ENCODE data around the gene TSKU.

DNA sequence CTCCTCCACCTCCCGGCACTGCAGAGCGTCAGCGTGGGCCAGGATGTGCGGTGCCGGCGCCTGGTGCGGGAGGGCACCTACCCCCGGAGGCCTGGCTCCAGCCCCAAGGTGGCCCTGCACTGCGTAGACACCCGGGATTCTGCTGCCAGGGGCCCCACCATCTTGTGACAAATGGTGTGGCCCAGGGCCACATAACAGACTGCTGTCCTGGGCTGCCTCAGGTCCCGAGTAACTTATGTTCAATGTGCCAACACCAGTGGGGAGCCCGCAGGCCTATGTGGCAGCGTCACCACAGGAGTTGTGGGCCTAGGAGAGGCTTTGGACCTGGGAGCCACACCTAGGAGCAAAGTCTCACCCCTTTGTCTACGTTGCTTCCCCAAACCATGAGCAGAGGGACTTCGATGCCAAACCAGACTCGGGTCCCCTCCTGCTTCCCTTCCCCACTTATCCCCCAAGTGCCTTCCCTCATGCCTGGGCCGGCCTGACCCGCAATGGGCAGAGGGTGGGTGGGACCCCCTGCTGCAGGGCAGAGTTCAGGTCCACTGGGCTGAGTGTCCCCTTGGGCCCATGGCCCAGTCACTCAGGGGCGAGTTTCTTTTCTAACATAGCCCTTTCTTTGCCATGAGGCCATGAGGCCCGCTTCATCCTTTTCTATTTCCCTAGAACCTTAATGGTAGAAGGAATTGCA is 13.5 kb downstream of the TSKU start:
- TF ChIP-seq, protein P1, sequence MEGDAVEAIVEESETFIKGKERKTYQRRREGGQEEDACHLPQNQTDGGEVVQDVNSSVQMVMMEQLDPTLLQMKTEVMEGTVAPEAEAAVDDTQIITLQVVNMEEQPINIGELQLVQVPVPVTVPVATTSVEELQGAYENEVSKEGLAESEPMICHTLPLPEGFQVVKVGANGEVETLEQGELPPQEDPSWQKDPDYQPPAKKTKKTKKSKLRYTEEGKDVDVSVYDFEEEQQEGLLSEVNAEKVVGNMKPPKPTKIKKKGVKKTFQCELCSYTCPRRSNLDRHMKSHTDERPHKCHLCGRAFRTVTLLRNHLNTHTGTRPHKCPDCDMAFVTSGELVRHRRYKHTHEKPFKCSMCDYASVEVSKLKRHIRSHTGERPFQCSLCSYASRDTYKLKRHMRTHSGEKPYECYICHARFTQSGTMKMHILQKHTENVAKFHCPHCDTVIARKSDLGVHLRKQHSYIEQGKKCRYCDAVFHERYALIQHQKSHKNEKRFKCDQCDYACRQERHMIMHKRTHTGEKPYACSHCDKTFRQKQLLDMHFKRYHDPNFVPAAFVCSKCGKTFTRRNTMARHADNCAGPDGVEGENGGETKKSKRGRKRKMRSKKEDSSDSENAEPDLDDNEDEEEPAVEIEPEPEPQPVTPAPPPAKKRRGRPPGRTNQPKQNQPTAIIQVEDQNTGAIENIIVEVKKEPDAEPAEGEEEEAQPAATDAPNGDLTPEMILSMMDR (IDR thresholded peaks at IDR 0.05): no peak
- TF ChIP-seq POLR2A (IDR thresholded peaks at IDR 0.05): no peak
